ENCODE results near the gene DOCK4.

Gene DOCK4

DNA sequence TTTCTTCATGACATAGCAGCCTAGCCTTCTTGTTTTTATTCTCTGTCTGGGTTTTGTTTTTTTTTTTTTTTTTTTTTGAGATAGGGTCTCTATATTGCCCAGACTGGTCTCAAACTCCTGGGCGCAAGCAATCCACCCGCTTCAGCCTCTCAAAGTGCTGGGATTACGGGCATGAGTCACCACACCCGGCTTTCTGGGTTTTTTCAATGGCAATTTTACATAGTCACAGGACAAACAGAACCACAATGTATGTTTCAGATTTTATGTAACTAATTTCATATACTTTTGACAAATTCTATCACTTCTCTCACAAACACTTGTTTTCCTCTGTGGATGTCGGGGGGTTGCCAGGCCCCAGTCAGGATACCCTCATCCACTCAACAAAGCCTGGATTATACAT is 16.5 kb downstream of the DOCK4 start:
- DNase-seq (ENCODE audit: low read depth in 1 of 2, low spot score in 1 of 2), result no peak
- no peak for TF ChIP-seq SPI1 (IDR thresholded peaks at IDR 0.05; ENCODE audit: borderline replicate concordance, low read depth)
- no peak for TF ChIP-seq POLR2AphosphoS5 (IDR thresholded peaks at IDR 0.05; ENCODE audit: low read depth)
- TF ChIP-seq, protein P1, sequence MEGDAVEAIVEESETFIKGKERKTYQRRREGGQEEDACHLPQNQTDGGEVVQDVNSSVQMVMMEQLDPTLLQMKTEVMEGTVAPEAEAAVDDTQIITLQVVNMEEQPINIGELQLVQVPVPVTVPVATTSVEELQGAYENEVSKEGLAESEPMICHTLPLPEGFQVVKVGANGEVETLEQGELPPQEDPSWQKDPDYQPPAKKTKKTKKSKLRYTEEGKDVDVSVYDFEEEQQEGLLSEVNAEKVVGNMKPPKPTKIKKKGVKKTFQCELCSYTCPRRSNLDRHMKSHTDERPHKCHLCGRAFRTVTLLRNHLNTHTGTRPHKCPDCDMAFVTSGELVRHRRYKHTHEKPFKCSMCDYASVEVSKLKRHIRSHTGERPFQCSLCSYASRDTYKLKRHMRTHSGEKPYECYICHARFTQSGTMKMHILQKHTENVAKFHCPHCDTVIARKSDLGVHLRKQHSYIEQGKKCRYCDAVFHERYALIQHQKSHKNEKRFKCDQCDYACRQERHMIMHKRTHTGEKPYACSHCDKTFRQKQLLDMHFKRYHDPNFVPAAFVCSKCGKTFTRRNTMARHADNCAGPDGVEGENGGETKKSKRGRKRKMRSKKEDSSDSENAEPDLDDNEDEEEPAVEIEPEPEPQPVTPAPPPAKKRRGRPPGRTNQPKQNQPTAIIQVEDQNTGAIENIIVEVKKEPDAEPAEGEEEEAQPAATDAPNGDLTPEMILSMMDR (IDR thresholded peaks at IDR 0.05; ENCODE audit: insufficient read depth, low read length), result no peak
- no peak for TF ChIP-seq GABPA (IDR thresholded peaks at IDR 0.05; ENCODE audit: low read depth)
- TF ChIP-seq, protein P2, sequence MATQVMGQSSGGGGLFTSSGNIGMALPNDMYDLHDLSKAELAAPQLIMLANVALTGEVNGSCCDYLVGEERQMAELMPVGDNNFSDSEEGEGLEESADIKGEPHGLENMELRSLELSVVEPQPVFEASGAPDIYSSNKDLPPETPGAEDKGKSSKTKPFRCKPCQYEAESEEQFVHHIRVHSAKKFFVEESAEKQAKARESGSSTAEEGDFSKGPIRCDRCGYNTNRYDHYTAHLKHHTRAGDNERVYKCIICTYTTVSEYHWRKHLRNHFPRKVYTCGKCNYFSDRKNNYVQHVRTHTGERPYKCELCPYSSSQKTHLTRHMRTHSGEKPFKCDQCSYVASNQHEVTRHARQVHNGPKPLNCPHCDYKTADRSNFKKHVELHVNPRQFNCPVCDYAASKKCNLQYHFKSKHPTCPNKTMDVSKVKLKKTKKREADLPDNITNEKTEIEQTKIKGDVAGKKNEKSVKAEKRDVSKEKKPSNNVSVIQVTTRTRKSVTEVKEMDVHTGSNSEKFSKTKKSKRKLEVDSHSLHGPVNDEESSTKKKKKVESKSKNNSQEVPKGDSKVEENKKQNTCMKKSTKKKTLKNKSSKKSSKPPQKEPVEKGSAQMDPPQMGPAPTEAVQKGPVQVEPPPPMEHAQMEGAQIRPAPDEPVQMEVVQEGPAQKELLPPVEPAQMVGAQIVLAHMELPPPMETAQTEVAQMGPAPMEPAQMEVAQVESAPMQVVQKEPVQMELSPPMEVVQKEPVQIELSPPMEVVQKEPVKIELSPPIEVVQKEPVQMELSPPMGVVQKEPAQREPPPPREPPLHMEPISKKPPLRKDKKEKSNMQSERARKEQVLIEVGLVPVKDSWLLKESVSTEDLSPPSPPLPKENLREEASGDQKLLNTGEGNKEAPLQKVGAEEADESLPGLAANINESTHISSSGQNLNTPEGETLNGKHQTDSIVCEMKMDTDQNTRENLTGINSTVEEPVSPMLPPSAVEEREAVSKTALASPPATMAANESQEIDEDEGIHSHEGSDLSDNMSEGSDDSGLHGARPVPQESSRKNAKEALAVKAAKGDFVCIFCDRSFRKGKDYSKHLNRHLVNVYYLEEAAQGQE (IDR thresholded peaks at IDR 0.05; ENCODE audit: insufficient replicate concordance, low read depth), result no peak
- Histone ChIP-seq H3K27me3 (ENCODE audit: insufficient read depth, poor library complexity, severe bottlenecking) (no peaks in the 10 kb centered on the region), H3K27ac (replicated peaks) (no peak overlapping the region), H3K4me3 (replicated peaks; ENCODE audit: insufficient read depth, low read length) (no peak overlapping the region)

DNA sequence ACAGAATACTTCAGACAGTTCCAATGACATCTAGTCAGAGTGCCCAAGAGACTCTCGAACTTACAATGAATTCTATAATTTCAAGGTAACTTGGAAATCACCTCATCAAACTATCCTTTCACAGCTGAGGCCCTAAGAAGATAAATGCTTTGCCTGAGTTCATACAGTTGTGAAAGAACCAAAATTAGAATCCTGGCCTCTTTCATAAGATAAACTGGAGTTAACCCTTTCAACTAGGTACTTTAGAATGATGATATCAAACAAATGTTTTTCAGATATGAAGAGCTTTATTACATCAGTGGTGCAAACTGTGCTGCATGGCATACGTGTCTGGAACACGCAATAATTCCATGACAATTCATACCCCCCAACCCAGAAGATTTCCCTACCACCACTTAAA is 17.9 kb downstream of the DOCK4 start:
- Histone ChIP-seq H3K4me3 (replicated peaks; ENCODE audit: insufficient read depth, low read length) (no peak overlapping the region), H3K27ac (replicated peaks) (no peak overlapping the region), H3K27me3 (ENCODE audit: insufficient read depth, poor library complexity, severe bottlenecking) (no peaks in the 10 kb centered on the region)
- TF ChIP-seq SPI1 (IDR thresholded peaks at IDR 0.05; ENCODE audit: borderline replicate concordance, low read depth), result no peak
- TF ChIP-seq, protein P2 (IDR thresholded peaks at IDR 0.05; ENCODE audit: insufficient replicate concordance, low read depth), result no peak
- TF ChIP-seq, protein P1 (IDR thresholded peaks at IDR 0.05; ENCODE audit: insufficient read depth, low read length), result no peak
- no peak for TF ChIP-seq POLR2AphosphoS5 (IDR thresholded peaks at IDR 0.05; ENCODE audit: low read depth)
- TF ChIP-seq GABPA (IDR thresholded peaks at IDR 0.05; ENCODE audit: low read depth), result no peak
- no peak for DNase-seq (ENCODE audit: low read depth in 1 of 2, low spot score in 1 of 2)

DNA sequence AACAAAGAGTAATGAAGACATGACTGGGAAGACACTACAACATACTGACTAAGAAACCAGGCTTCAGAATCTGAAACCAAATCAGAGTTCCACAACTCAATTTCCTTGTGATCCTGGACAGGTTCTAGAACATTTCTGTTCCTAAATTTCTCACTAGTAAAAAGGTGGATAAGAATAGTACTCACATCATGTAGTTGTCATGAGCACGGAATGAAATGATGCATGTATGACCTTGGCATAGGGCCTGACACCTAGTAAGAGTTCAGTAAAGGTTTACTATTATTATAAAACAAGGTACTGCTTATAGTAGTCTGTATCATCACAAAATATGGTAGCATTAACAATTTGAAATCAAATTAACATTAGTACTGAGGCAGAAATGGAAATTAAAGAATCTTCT is 19.9 kb downstream of the DOCK4 start:
- H3K27me3 ChIP-seq (ENCODE audit: insufficient read depth, poor library complexity, severe bottlenecking), result no peaks in the 10 kb centered on the region
- TF ChIP-seq SPI1 (IDR thresholded peaks at IDR 0.05; ENCODE audit: borderline replicate concordance, low read depth) (no peak), GABPA (IDR thresholded peaks at IDR 0.05; ENCODE audit: low read depth) (no peak), POLR2AphosphoS5 (IDR thresholded peaks at IDR 0.05; ENCODE audit: low read depth) (no peak)
- TF ChIP-seq, protein P2 (IDR thresholded peaks at IDR 0.05; ENCODE audit: insufficient replicate concordance, low read depth), result no peak
- TF ChIP-seq, protein P1 (IDR thresholded peaks at IDR 0.05; ENCODE audit: insufficient read depth, low read length), result no peak
- H3K4me3 ChIP-seq (replicated peaks; ENCODE audit: insufficient read depth, low read length), result no peak overlapping the region
- H3K27ac ChIP-seq (replicated peaks), result no peak overlapping the region
- DNase-seq (ENCODE audit: low read depth in 1 of 2, low spot score in 1 of 2), result no peak
